ENCODE results near the gene SGK2.

Gene SGK2

DNA sequence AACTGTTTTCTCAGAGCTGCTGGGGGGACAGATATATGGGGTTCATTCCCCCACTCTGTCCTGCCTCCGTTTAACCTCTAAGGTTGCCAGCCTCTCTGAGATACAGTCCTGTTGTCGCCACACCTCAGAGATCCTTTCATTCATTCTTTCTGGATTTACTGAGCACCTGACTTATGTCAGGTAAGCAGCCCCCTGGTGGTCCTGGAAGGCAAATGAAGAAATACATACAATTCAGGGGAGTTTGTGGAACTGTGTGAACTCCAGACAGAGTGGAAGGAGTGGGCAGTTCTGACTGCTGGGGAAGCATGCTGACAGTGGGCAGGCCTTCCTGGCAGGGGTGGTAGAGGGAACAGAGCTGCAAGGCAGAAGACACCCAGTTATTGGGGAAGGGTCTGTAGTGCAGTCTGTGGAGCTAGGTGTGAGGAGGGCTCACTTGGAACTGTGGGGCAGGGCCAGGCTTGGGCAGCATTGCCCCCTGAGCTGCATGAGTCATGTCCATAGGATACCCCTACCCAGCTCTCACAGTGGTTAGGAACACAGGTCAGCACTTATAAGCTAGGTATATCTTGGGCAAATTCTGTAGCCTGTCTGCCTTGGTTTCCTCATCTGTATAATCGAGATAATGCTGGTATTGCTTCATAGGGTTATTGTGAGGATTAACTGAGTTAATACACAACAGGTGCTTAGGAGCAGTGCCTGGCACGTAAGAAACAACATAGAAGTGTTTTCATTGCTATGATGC lies 12.8 kb upstream of the SGK2 start:
- no peak for DNase-seq
- no peak overlapping the region for H3K4me3 ChIP-seq (ENCODE audit: low read depth, low read length)
- H3K27ac ChIP-seq, result no peak overlapping the region
- in situ Hi-C loops (cut with HindIII; ENCODE audit: low pct_ligation_motif_present, low sequenced_read_pairs), result no loop called here
- no peaks in the 10 kb centered on the region for H3K27me3 ChIP-seq (replicated peaks)
- TF ChIP-seq, protein P1, sequence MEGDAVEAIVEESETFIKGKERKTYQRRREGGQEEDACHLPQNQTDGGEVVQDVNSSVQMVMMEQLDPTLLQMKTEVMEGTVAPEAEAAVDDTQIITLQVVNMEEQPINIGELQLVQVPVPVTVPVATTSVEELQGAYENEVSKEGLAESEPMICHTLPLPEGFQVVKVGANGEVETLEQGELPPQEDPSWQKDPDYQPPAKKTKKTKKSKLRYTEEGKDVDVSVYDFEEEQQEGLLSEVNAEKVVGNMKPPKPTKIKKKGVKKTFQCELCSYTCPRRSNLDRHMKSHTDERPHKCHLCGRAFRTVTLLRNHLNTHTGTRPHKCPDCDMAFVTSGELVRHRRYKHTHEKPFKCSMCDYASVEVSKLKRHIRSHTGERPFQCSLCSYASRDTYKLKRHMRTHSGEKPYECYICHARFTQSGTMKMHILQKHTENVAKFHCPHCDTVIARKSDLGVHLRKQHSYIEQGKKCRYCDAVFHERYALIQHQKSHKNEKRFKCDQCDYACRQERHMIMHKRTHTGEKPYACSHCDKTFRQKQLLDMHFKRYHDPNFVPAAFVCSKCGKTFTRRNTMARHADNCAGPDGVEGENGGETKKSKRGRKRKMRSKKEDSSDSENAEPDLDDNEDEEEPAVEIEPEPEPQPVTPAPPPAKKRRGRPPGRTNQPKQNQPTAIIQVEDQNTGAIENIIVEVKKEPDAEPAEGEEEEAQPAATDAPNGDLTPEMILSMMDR (IDR thresholded peaks at IDR 0.05; ENCODE audit: low read depth, low read length, missing control alignments), result no peak
- no peaks in the 10 kb centered on the region for H3K36me3 ChIP-seq (replicated peaks)

DNA sequence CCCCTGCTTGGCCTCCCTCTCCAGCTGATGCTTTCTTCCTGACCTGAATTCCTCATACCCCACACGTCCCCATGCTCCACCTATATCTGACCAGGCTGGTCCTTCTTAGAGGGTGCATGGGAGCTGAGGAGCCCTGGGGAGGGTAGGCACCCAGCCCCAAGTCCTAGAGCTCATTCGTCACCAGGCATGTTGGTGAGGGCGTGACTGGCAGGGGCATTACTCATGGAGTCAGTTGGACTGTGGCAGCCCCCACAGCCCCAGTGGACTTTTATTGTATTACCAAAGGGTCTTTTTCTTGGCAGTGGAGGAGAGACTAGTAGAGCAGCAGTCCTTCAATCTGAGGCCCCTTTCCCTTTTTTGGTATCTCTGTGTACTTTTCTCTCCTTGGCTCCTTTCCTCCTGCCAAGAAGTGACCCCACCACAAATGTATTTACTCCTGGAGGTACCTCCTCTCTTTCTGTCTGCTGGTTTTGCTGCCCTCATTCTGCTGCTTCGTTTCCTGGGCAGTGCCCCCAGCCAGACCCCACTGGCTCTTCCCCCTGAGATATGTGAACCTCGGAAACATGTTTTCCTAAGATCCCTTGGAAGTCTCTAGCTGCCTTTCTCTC lies 10.4 kb upstream of the SGK2 start:
- DNase-seq, result no peak
- in situ Hi-C loops (cut with HindIII; ENCODE audit: low pct_ligation_motif_present, low sequenced_read_pairs), result no loop called here
- H3K36me3 ChIP-seq (replicated peaks), result no peaks in the 10 kb centered on the region
- H3K27ac ChIP-seq, result no peak overlapping the region
- TF ChIP-seq, protein P1 (IDR thresholded peaks at IDR 0.05; ENCODE audit: low read depth, low read length, missing control alignments), result no peak
- no peak overlapping the region for H3K4me3 ChIP-seq (ENCODE audit: low read depth, low read length)
- H3K27me3 ChIP-seq (replicated peaks), result no peaks in the 10 kb centered on the region

DNA sequence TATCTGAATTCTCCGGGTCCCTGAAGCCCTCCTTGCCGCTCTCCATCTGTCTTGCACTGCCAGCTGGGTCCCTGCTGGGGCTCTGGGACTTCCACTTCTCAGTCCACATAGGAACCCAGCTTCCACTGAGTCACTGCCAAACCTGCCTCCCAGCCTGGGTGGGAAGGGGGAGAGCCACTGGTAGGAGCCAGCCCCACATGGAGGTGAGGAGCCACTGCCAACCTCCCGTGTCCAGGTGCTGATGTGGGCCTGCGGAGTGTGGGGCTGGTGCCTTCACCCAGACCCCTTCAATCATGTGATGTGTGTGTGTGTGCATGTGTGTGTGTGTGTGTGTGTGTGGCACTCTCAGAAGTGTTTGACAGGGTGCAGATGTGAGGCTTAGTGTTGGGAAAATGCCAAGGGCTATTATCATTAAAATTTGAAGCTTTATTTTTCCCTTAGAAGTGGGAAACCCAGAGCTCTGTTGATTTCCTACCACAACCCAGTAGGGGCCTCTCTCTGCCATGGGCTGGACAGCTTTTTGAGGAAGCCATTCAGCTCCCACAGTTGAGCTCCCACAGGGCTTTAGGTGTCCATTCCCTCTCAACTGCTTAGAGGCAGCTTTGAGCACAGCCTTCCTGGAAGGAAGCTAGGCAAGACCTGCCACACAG lies 9.3 kb upstream of the SGK2 start:
- Histone ChIP-seq H3K27me3 (replicated peaks) (no peaks in the 10 kb centered on the region), H3K27ac (no peak overlapping the region), H3K36me3 (replicated peaks) (no peaks in the 10 kb centered on the region), H3K4me3 (ENCODE audit: low read depth, low read length) (no peak overlapping the region)
- TF ChIP-seq, protein P1 (IDR thresholded peaks at IDR 0.05; ENCODE audit: low read depth, low read length, missing control alignments), result no peak
- in situ Hi-C loops (cut with HindIII; ENCODE audit: low pct_ligation_motif_present, low sequenced_read_pairs), result no loop called here
- DNase-seq, result no peak

DNA sequence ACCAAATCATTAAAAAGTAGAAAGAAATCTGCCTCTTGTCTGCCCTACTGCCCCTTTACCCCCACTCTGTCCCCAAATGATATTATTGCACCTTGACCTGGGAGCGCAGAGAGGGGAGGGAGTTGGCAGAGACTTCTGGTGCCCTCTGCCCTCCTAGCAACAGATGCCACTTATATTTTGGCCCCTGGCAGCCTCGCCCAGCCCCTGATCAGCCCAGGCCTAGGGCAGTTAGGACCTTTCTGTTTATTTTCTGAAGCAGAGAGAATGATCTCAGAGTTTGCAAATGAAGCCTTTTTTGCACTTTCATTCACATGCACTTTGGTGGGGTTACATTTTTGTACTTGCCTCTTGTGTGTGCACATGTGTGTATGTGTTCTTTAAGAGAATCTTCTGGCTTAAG lies 8.4 kb upstream of the SGK2 start:
- Histone ChIP-seq H3K4me3 (ENCODE audit: low read depth, low read length) (no peak overlapping the region), H3K36me3 (replicated peaks) (no peaks in the 10 kb centered on the region), H3K27me3 (replicated peaks) (no peaks in the 10 kb centered on the region), H3K27ac (no peak overlapping the region)
- TF ChIP-seq, protein P1 (IDR thresholded peaks at IDR 0.05; ENCODE audit: low read depth, low read length, missing control alignments), result no peak
- DNase-seq, result no peak
- in situ Hi-C loops (cut with HindIII; ENCODE audit: low pct_ligation_motif_present, low sequenced_read_pairs), result no loop called here

DNA sequence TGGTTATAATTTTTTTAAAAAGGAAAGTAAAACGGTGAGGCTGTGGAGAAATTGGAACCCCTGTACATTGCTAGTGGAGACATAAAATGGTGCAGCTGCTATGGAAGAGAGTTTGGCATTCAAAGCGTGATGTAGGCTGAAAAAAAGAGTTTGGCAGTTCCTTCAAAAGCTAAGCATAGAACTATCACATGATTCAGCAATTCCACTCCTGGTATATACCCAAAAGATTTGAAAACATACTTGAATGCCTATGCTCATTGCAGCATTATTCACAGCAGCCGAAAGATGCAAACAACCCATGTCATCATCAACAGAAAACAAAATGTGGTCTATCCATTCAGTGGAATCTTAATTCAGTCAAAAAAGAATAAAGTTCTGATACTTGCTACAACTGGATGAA lies 4.5 kb upstream of the SGK2 start:
- H3K4me3 ChIP-seq (ENCODE audit: low read depth, low read length), result no peak overlapping the region
- H3K27me3 ChIP-seq (replicated peaks), result no peaks in the 10 kb centered on the region
- no peak for DNase-seq
- H3K36me3 ChIP-seq (replicated peaks), result no peaks in the 10 kb centered on the region
- in situ Hi-C loops (cut with HindIII; ENCODE audit: low pct_ligation_motif_present, low sequenced_read_pairs), result no loop called here
- TF ChIP-seq, protein P1 (IDR thresholded peaks at IDR 0.05; ENCODE audit: low read depth, low read length, missing control alignments), result no peak
- H3K27ac ChIP-seq, result no peak overlapping the region
